ENCODE data around the gene LGR6. TPM values are rescaled to one million over a fixed set of nuclear protein-coding genes. Genes with fewer than 3 reads are reported as not detected.

LGR6 gene
- total RNA-seq, 1 experiment from 2014 or later = 1.0 TPM

- Histone ChIP-seq H3K23ac (ENCODE audit: insufficient read length, low read depth, low read length) (no peak overlapping the region), H4K20me1 (ENCODE audit: control insufficient read depth, insufficient read depth, insufficient read length) (no peaks in the 10 kb centered on the region), H3K9ac (ENCODE audit: extremely low read depth, insufficient read length, low read length) (no peak overlapping the region), H4K8ac (replicated peaks; ENCODE audit: insufficient read length, low read depth, low read length) (no peak overlapping the region), H2BK15ac (ENCODE audit: low read depth, low read length) (no peak overlapping the region), H3K27me3 (ENCODE audit: insufficient read depth, low read length) (no peaks in the 10 kb centered on the region; the same call in 1 of the 2 replicates), H3T11ph (ENCODE audit: low read length) (no peak overlapping the region), H2AK5ac (ENCODE audit: insufficient read length, low read length) (no peak overlapping the region), H3K18ac (ENCODE audit: insufficient read length, low read depth, low read length) (no peak overlapping the region), H3K79me1 (ENCODE audit: insufficient read depth, low read depth, low read length, poor library complexity, severe bottlenecking) (no peaks in the 10 kb centered on the region), H4K91ac (ENCODE audit: insufficient read length, low read depth, low read length) (no peak overlapping the region), H3K27ac (ENCODE audit: insufficient read length, low read depth, low read length) (no peak overlapping the region), H3K56ac (ENCODE audit: insufficient read length, low read depth, low read length) (no peak overlapping the region), H2AFZ (ENCODE audit: low read length) (no peak overlapping the region), H2BK20ac (ENCODE audit: low read depth, low read length, poor library complexity, severe bottlenecking) (no peak overlapping the region), H3K4ac (ENCODE audit: low read depth, low read length) (no peak overlapping the region), H3K9me3 (ENCODE audit: control insufficient read depth, low read depth, low read length) (no peaks in the 10 kb centered on the region), H3K4me2 (ENCODE audit: insufficient read depth, insufficient read length, low read length) (no peak overlapping the region), H3K14ac (ENCODE audit: insufficient read depth, low read length) (no peak overlapping the region), H3K4me1 (ENCODE audit: insufficient read depth, low read length) (no peaks in the 10 kb centered on the region), H3K23me2 (ENCODE audit: insufficient read length, low read depth, low read length, poor library complexity, severe bottlenecking) (no peaks in the 10 kb centered on the region), H2BK120ac (ENCODE audit: low read depth, low read length, poor library complexity, severe bottlenecking) (no peak overlapping the region), H2BK5ac (ENCODE audit: insufficient read length, low read length) (no peak overlapping the region), H4K5ac (ENCODE audit: insufficient read length, low read depth, low read length) (no peak overlapping the region), H2BK12ac (ENCODE audit: insufficient read length, low read depth, low read length) (no peak overlapping the region), H3K79me2 (ENCODE audit: insufficient read depth, low read length) (no peaks in the 10 kb centered on the region)
- TF ChIP-seq, protein P1, sequence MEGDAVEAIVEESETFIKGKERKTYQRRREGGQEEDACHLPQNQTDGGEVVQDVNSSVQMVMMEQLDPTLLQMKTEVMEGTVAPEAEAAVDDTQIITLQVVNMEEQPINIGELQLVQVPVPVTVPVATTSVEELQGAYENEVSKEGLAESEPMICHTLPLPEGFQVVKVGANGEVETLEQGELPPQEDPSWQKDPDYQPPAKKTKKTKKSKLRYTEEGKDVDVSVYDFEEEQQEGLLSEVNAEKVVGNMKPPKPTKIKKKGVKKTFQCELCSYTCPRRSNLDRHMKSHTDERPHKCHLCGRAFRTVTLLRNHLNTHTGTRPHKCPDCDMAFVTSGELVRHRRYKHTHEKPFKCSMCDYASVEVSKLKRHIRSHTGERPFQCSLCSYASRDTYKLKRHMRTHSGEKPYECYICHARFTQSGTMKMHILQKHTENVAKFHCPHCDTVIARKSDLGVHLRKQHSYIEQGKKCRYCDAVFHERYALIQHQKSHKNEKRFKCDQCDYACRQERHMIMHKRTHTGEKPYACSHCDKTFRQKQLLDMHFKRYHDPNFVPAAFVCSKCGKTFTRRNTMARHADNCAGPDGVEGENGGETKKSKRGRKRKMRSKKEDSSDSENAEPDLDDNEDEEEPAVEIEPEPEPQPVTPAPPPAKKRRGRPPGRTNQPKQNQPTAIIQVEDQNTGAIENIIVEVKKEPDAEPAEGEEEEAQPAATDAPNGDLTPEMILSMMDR (conservative IDR thresholded peaks at IDR 0.05) = no peak
- Mint-ChIP-seq H3K27me3 (ENCODE audit: low read depth) (peaks cover 9% of the 10 kb centered on the region), H3K36me3 (ENCODE audit: insufficient read depth in 1 of 3, low read depth in 3 of 3) (no peaks in the 10 kb centered on the region), H3K9me3 (no peaks in the 10 kb centered on the region), H3K4me1 (peaks cover 15% of the 10 kb centered on the region in 2 experiments), H3K27ac (peak overlapping the region in 1 of 3 experiments; percentile 27; a peak in 1 of 7 replicates), H3K4me3 (no peak overlapping the region)
- DNase-seq = no peak
- WGBS (ENCODE audit: extremely low coverage, insufficient read length, low lambda C conversion rate) = no CpG with 5 or more reads among the region's 8 CpGs
These were observed 30.9 kb downstream of the LGR6 start for GRCh38 chr1:202224453-202224852.

Data from H9 (cell line).